Left lobe of liver (tissue), 2 donors: ENCODE results near the gene CD300LG. TPM values are rescaled to one million over a fixed set of nuclear protein-coding genes. Genes with fewer than 3 reads are reported as not detected.
A peak's percentile ranks its signal among the peaks of the same experiment; 100 is the strongest.
"Not testable (repeated sequence)": the region's sequence is repeated elsewhere in the genome, so short reads cannot be mapped to it uniquely, and the experiment has no call there.

ENCODE experiments used
- ATAC-seq: fragments of 200-7000 bp; cut with Tn5 transposase; one replicate; pipeline ENCODE4 v1.9.1; 2020; ENCODE audit warnings: mild to moderate bottlenecking, moderate library complexity
- DNase-seq: peaks from one replicate; pipeline ENCODE4 v3.0.0-alpha.2; 2020; ENCODE audit warnings: low spot score
- total RNA-seq: library from RNA; stranded (reverse); gene quantifications from one replicate; pipeline ENCODE4 v1.2.1, GENCODE V29; 2021
- donor health status: DM: no; HTN: no; CAD: no; lungs with moderate emphysema.
- donor health status: DM: no; HTN: yes; CAD: no.

CD300LG gene
- total RNA-seq, 1 donor from 2014 or later: not detected

- no peak for DNase-seq
- ATAC-seq: no peak
Measured at GRCh38 chr17:43823350-43824084, 23.5 kb upstream of the CD300LG start.

DNA sequence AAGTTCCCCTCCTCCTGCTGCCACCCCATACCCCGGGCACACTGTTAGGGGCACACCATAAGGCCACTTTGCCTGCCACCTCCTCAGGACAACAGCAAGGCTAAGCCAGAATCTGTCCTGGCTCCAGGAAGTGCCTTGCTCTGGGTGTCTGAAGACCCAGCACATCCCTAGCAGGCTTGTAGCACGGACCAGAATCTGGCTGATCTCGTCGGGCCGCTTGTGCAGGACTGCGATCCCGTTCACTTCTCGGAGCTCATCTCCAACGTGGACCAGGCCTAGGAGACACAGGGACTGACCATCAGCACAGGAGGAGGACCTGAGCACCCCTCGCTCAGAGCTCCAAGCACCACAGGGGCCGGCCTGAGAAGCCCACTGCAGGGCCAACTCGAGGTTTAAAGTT is 21.4 kb upstream of the CD300LG start:
- ATAC-seq (no peak), DNase-seq (no peak)

- DNase-seq: no peak
- ATAC-seq: no peak
Measured at GRCh38 chr17:43826206-43826605, 20.8 kb upstream of the CD300LG start.

DNA sequence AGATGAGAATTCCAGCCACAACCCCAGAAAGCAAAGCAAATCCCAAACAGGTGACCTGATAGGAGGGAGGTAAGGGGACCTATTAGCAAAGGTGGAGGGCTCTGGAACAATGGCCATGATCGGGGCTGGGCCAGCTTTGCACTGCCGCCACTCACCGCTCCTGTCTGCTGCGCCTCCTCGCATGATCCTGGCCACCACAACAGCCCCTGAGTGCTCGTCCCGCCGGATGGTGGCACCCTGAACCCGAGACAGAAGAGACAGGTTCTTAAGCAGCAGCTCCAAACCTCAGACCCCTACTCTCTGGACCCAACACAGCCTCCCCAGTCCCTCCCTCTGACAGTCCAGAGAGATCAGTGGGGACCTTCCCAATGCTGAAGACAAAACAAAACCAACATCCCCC is 19.4 kb upstream of the CD300LG start:
- DNase-seq: no peak
- no peak for ATAC-seq

DNA sequence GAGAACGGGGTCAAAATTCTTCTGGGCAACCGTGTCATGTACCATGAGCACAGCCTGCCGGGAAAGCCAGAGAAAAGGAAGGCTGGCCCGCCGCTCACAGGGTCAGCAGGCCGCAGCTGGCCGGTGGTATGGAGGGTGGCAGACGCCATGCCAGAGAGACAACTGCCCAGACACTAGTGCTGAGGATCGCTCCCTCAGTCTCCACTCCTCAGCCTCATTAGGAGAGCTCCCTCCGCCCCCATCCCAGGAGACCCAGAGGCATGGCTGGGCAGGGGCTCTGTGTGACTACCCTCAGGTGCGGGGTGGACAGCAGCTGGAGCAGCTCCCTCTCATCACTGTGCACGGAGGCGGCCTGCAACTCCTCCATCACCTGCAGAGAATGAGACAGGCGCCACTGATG is 17.2 kb upstream of the CD300LG start:
- ATAC-seq (no peak), DNase-seq (no peak)

GRCh38 chr17:43830510-43831140 is 16.4 kb upstream of the CD300LG start:
- DNase-seq (no peak), ATAC-seq (no peak)

DNA sequence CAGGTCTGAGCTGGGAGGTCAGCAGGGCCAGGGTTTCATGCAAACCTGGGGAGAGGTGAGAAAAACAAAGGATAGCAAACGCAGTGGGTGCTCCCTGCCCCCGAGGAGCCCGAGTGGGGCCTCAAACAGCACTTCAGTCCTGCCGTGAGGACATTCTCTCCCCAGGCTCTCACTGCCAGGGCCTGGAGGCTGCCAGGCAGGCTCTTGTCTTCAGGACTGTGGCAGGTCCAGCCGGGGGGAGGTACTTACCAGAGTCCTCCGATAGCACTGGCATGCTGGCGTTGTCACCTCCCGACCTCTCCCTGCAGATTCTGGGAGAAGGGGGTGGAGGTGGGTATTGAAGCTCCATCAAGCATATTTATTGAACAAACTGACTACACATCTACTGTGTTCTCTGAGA is 15.3 kb upstream of the CD300LG start:
- no peak for DNase-seq
- ATAC-seq: no peak

GRCh38 chr17:43832168-43832975 is 14.6 kb upstream of the CD300LG start:
- peak; percentile 70 for ATAC-seq
- DNase-seq: no peak

DNA sequence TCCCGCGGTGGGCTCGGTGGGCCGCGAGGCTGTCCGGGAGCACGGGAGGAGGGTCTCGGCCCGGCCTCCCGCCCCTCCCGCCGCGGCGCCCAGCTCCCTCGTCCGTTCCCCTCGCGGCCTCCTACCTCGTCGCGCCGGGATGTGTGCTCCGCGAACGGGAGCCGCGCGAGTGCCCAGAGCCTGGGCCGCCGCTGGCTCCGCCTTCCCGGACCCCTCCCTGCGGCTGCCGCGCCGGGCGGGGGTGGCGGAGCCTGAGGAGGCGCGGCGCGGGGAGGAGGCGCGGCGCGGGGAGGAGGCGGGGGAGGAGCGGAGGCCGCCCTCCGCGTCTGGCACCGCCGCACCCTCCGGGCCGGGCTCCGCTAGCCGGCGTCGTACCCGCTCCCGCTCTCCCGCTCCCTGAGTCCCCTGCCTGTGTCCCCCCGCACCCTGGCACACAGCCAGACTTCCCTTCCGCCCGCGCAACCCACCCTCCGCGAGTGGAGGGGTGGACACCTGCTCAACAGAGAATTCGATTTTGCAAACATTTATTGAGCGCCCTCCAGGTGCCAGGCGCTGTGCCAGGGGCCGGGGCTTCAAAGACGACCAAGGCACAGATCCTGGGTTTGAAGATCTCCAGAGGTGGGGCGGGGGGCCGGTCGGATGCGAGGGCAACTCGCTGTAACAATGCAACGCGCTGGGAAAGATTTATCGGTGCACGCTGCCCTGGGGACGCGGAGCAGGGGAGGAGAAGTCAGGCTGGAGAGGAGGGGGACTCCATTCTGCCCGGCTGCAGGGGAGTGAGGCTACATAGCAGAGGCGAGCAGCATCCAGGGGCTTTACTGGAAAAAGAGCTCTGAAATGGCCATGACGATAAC is 13.8 kb upstream of the CD300LG start, which contains the start of gene MPP3:
TSS of gene MPP3 (minus strand) at position 171 of the 854 bp plus-strand sequence. CDS start 1,240 bp downstream, outside the sequence.
- ATAC-seq (peak; percentile 96), DNase-seq (peak; percentile 63)

GRCh38 chr17:43834106-43834505 is 12.9 kb upstream of the CD300LG start:
- ATAC-seq (no peak), DNase-seq (no peak)

DNA sequence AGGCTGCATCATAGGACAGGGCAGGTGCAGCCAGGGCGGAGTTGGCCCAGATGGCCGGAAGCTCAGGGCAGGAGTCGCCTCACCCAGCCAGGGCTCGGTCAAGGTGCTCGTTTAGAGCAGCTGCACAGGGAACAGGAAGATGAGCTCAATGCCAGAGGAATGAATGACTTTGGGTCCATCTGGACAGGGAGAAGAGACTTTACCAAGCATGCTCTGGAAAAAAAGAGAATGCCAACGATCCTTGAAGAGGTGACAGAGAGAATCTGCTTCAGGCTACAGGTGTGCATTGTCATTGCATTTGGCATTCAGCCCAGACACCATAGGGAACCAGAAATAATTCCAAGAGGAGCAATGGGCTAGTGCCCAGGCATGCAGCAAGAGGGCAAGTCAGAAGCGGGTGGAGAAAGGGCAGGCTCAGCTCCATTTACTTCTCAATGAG is 7.3 kb upstream of the CD300LG start:
- DNase-seq (peak; percentile 79), ATAC-seq (peak; percentile 98)

GRCh38 chr17:43840814-43841213 is 6.2 kb upstream of the CD300LG start:
- ATAC-seq: no peak
- no peak for DNase-seq

DNA sequence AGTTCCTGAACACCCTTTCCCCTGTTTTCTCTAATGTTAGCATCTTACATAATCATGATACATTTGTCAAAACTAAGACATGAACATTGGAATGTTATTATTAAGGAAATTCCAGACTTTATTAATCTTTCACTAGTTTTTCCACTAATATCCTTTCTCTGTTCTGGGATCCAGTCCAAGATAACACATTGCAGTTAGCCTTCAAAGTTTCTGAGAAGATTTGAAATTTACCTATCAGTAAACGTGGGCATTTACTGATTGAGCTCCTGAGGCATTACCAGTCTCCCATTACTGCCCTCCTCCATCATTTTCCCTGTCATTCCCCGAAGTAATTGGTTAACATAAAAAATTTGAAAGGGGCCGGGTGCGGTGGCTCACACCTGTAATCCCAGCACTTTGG is 5.7 kb upstream of the CD300LG start:
- DNase-seq (no peak), ATAC-seq (no peak)

DNA sequence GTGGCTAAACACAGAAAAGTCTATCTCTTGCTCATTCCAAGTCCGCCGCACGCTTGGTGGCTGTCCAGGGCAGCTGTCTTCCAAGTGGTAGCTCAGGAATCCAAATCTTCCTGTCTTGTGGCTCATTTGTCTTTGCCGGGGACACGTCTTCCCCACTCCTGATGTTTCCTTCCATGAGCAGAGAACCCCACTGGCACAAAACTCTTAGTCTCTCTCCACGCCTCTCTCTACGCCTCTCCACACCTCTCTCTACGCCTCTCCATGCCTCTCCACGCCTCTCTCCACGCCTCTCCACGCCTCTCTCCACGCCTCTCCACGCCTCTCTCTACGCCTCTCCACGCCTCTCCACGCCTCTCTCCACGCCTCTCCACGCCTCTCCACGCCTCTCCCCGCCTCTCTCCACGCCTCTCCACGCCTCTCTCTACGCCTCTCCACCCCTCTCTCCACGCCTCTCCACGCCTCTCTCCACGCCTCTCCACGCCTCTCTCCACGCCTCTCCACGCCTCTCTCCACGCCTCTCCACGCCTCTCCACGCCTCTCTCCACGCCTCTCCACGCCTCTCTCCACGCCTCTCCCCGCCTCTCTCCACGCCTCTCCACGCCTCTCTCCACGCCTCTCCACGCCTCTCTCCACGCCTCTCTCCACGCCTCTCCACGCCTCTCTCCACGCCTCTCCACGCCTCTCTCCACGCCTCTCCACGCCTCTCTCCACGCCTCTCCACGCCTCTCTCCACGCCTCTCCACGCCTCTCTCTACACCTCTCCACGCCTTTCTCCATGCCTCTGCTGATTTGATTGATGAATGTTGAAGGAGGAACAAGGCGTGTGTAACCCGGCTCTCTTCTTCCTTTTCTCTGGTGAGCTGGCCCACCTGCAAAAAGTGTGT is 4.6 kb upstream of the CD300LG start:
- not testable (repeated sequence) for DNase-seq, ATAC-seq

GRCh38 chr17:43842975-43843325 is 4.0 kb upstream of the CD300LG start:
- no peak for DNase-seq

DNA sequence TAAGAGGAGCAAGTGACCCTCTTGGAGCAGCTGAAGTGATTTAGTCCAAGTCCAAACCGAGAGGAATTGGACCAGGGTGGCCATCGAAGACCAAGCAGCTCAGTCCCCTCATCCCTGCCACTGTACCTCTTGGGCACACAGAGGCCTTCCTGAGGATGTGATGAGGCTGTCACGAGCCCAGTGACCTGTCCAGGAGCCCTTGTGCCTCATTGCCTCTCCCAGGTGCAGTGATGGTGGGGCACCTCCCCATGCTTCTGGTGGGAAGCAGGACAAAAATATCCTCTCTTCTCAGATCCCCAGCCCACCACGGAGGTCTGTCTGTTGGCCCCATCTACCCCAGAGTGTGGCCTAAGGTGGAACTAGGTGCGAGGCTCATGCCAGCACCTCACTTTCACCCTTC is 2.7 kb upstream of the CD300LG start:
- DNase-seq (no peak), ATAC-seq (no peak)

More at GRCh38 chr17:43842975-43843325, 4.0 kb upstream of the CD300LG start:
- ATAC-seq: no peak

GRCh38 chr17:43845766-43846165 is 1.2 kb upstream of the CD300LG start:
- ATAC-seq (peak; percentile 52), DNase-seq (no peak)

DNA sequence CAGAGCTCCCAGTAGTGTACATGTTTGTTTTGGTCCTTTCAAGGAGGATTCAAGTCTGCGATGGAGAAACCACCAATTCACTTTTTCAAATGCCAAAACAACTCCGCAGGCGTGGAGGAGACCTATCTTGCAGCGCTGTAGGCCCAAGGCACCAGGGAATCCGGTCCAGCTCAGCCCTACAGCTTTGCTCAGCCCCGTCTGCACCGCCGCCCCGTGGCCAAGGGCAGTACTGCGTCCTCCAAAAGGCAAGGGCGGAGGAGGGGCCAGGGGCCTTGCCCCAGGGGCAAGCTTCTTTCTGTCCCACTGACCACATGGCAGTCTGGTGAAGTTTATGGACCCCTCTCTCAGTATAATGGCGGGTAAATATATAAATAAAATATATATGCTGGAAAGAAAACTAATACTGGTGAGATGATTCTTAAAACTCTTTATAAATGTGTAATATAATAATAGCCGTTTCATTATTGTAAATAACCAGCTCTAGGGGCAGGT is 709 bp upstream of the CD300LG start:
- ATAC-seq (peak; percentile 100), DNase-seq (peak; percentile 85)

DNA sequence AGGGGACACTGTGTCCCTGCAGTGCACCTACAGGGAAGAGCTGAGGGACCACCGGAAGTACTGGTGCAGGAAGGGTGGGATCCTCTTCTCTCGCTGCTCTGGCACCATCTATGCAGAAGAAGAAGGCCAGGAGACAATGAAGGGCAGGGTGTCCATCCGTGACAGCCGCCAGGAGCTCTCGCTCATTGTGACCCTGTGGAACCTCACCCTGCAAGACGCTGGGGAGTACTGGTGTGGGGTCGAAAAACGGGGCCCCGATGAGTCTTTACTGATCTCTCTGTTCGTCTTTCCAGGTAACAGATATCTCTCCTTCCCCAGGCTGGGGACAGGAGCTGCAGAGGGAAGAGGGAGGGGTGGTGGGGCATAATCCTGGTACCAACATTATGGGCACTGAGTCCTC is 1.6 kb downstream of the CD300LG start:
- DNase-seq (no peak), ATAC-seq (no peak)

DNA sequence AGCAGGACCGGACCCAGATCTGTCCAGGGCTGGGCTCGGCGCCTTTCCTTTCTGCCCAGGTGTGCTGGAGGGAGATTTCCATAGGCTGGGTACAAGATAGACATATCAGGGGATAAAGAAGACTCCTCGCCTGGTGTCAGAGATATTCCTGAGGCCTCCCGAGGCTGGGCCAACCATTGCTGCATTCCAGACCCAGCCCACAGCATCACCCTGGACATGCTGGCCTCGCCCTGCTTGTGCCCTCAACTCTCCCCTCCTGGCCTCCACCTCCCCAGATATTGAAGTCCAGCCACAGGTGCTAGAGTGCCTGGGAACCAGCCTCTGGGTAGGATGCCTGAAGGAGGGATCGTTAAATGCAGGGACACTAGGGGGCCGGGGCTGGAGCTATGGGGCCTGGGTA is 2.1 kb downstream of the CD300LG start:
- ATAC-seq (no peak), DNase-seq (no peak)
